ENCODE results near the gene MED9.

GRCh38 chr17:17443173-17443572, 33.6 kb upstream of the MED9 start:
- TF ChIP-seq, protein P1, sequence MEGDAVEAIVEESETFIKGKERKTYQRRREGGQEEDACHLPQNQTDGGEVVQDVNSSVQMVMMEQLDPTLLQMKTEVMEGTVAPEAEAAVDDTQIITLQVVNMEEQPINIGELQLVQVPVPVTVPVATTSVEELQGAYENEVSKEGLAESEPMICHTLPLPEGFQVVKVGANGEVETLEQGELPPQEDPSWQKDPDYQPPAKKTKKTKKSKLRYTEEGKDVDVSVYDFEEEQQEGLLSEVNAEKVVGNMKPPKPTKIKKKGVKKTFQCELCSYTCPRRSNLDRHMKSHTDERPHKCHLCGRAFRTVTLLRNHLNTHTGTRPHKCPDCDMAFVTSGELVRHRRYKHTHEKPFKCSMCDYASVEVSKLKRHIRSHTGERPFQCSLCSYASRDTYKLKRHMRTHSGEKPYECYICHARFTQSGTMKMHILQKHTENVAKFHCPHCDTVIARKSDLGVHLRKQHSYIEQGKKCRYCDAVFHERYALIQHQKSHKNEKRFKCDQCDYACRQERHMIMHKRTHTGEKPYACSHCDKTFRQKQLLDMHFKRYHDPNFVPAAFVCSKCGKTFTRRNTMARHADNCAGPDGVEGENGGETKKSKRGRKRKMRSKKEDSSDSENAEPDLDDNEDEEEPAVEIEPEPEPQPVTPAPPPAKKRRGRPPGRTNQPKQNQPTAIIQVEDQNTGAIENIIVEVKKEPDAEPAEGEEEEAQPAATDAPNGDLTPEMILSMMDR (conservative IDR thresholded peaks at IDR 0.05; ENCODE audit: low read depth, low read length): no peak
- TF ChIP-seq POLR2A (IDR thresholded peaks at IDR 0.05; ENCODE audit: low read depth, low read length): no peak
- no peak for TF ChIP-seq RFX5 (IDR thresholded peaks at IDR 0.05; ENCODE audit: low read depth, low read length)
- TF ChIP-seq CEBPB (IDR thresholded peaks at IDR 0.05; ENCODE audit: low read depth, low read length): no peak
- TF ChIP-seq RCOR1 (IDR thresholded peaks at IDR 0.05; ENCODE audit: insufficient replicate concordance, low read length): no peak
- TF ChIP-seq RAD21 (IDR thresholded peaks at IDR 0.05; ENCODE audit: low read length): no peak
- TF ChIP-seq CHD1 (IDR thresholded peaks at IDR 0.05; ENCODE audit: low read depth, low read length): no peak
